ENCODE data around the gene SPRYD3.

SPRYD3 gene

GRCh38 chr12:53105712-53106439 is 26.7 kb upstream of the SPRYD3 start:
- H3K4me2 ChIP-seq (ENCODE audit: low read depth, low read length, poor library complexity, severe bottlenecking), result no peak overlapping the region
- H3K9ac ChIP-seq (ENCODE audit: low read length), result no peak overlapping the region
- no peak overlapping the region for H2AFZ ChIP-seq (ENCODE audit: low read depth, low read length, severe bottlenecking)
- H3K79me2 ChIP-seq (ENCODE audit: insufficient read depth, low read length), result no peaks in the 10 kb centered on the region
- no peaks in the 10 kb centered on the region for H4K20me1 ChIP-seq (ENCODE audit: low read depth, low read length)
- no peaks in the 10 kb centered on the region for H3K9me2 ChIP-seq (replicated peaks; ENCODE audit: insufficient read depth, low read length)
- H3F3A ChIP-seq (ENCODE audit: insufficient read depth), result peaks cover 10% of the 10 kb centered on the region
- H3K4me3 ChIP-seq (ENCODE audit: insufficient read depth, low read length, poor library complexity, severe bottlenecking), result no peak overlapping the region
- 0 out of 2 replicates have a peak, but pooled peaks cover 5% of the 10 kb centered on the region for H3K36me3 ChIP-seq (ENCODE audit: low read length)
- H3K27ac ChIP-seq (ENCODE audit: low read depth, low read length), result peak overlapping the region; percentile 54; the same call in 1 of the 2 replicates
- H3K27me3 ChIP-seq (ENCODE audit: low read length), result no peaks in the 10 kb centered on the region
- H3K9me3 ChIP-seq (ENCODE audit: insufficient read depth, low read length), result no peaks in the 10 kb centered on the region
- TF ChIP-seq, protein P1, sequence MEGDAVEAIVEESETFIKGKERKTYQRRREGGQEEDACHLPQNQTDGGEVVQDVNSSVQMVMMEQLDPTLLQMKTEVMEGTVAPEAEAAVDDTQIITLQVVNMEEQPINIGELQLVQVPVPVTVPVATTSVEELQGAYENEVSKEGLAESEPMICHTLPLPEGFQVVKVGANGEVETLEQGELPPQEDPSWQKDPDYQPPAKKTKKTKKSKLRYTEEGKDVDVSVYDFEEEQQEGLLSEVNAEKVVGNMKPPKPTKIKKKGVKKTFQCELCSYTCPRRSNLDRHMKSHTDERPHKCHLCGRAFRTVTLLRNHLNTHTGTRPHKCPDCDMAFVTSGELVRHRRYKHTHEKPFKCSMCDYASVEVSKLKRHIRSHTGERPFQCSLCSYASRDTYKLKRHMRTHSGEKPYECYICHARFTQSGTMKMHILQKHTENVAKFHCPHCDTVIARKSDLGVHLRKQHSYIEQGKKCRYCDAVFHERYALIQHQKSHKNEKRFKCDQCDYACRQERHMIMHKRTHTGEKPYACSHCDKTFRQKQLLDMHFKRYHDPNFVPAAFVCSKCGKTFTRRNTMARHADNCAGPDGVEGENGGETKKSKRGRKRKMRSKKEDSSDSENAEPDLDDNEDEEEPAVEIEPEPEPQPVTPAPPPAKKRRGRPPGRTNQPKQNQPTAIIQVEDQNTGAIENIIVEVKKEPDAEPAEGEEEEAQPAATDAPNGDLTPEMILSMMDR (IDR thresholded peaks at IDR 0.05; ENCODE audit: insufficient read depth, low read length, poor library complexity, severe bottlenecking), result no peak
- TF ChIP-seq EZH2phosphoT487 (conservative IDR thresholded peaks at IDR 0.05; ENCODE audit: low read length), result no peak

GRCh38 chr12:53105256-53105655 is 26.1 kb upstream of the SPRYD3 start:
- Histone ChIP-seq H2AFZ (ENCODE audit: low read depth, low read length, severe bottlenecking) (no peak overlapping the region), H3K9ac (ENCODE audit: low read length) (no peak overlapping the region), H3K4me2 (ENCODE audit: low read depth, low read length, poor library complexity, severe bottlenecking) (no peak overlapping the region), H3F3A (ENCODE audit: insufficient read depth) (peaks cover 13% of the 10 kb centered on the region), H4K20me1 (ENCODE audit: low read depth, low read length) (no peaks in the 10 kb centered on the region), H3K36me3 (ENCODE audit: low read length) (0 out of 2 replicates have a peak, but pooled peaks cover 5% of the 10 kb centered on the region), H3K27me3 (ENCODE audit: low read length) (no peaks in the 10 kb centered on the region), H3K9me3 (ENCODE audit: insufficient read depth, low read length) (no peaks in the 10 kb centered on the region), H3K4me3 (ENCODE audit: insufficient read depth, low read length, poor library complexity, severe bottlenecking) (no peak overlapping the region), H3K27ac (ENCODE audit: low read depth, low read length) (peak overlapping the region; percentile 87; the same call in 1 of the 2 replicates), H3K79me2 (ENCODE audit: insufficient read depth, low read length) (no peaks in the 10 kb centered on the region), H3K9me2 (replicated peaks; ENCODE audit: insufficient read depth, low read length) (no peaks in the 10 kb centered on the region)
- no peak for TF ChIP-seq EZH2phosphoT487 (conservative IDR thresholded peaks at IDR 0.05; ENCODE audit: low read length)
- TF ChIP-seq, protein P1 (IDR thresholded peaks at IDR 0.05; ENCODE audit: insufficient read depth, low read length, poor library complexity, severe bottlenecking), result no peak

- no peaks in the 10 kb centered on the region for H3K36me3 ChIP-seq (ENCODE audit: low read length)
- H3K27ac ChIP-seq (ENCODE audit: low read depth, low read length), result peak overlapping the region; percentile 87
- no peaks in the 10 kb centered on the region for H3K79me2 ChIP-seq (ENCODE audit: insufficient read depth, low read length)
- TF ChIP-seq EZH2phosphoT487 (conservative IDR thresholded peaks at IDR 0.05; ENCODE audit: low read length), result no peak
- TF ChIP-seq, protein P1 (IDR thresholded peaks at IDR 0.05; ENCODE audit: insufficient read depth, low read length, poor library complexity, severe bottlenecking), result no peak
- no peak overlapping the region for H2AFZ ChIP-seq (ENCODE audit: low read depth, low read length, severe bottlenecking)
- H3K27me3 ChIP-seq (ENCODE audit: low read length), result no peaks in the 10 kb centered on the region
- no peaks in the 10 kb centered on the region for H4K20me1 ChIP-seq (ENCODE audit: low read depth, low read length)
- peak overlapping the region; percentile 40 for H3K4me3 ChIP-seq (ENCODE audit: insufficient read depth, low read length, poor library complexity, severe bottlenecking)
- peaks cover 14% of the 10 kb centered on the region for H3F3A ChIP-seq (ENCODE audit: insufficient read depth)
- H3K9me2 ChIP-seq (replicated peaks; ENCODE audit: insufficient read depth, low read length), result no peaks in the 10 kb centered on the region
- H3K4me2 ChIP-seq (ENCODE audit: low read depth, low read length, poor library complexity, severe bottlenecking), result peak overlapping the region; percentile 49
- H3K9me3 ChIP-seq (ENCODE audit: insufficient read depth, low read length), result no peaks in the 10 kb centered on the region
- H3K9ac ChIP-seq (ENCODE audit: low read length), result peak overlapping the region; percentile 50
These were observed 24.7 kb upstream of the SPRYD3 start for GRCh38 chr12:53103860-53104305.
